HG03108 (cell line): ENCODE data around the gene OBSCN.
"Not testable (repeated sequence)": the region's sequence is repeated elsewhere in the genome, so short reads cannot be mapped to it uniquely, and the experiment has no call there.

ENCODE experiments used
- ATAC-seq: cut with Tn5 transposase; IDR thresholded peaks from one replicate; pipeline ENCODE4 v1.9.1; 2021; ENCODE audit warnings: moderate library complexity; ENCODE audit not compliant: unreplicated experiment

The OBSCN gene

DNA sequence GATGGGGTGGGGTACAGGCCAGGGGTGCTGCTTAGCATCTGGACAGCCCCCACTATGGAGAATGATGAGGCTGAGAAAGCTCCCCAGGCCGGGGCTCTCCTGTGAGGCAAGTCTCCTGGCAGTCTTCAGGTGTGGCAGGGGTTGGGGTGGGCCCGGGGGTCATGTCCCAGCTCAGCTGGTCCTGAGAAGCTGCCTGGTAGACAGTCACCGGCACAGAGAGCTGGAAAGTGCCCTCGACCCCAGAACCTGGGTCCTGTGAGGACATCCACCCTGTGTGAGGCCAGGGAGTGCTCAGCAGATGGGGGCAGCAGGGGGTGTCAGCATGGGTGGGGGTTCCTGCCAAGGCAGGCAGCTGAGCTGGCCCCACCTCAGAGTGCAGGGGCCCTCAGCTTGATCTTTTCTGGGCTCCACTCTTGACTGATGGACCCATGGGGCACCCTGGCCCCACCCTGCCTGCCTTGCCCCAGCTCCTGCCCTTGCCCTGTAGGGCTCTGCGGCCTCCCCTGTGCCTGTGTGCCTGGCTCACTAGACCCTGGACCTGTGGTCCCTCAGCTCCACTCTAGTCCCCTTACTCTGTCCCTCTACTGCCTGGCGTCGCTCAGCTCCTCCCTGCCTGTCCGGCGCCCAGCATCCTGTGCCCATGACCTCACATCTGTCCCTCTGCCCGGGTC, 36.5 kb upstream of the OBSCN start:
- no peak for ATAC-seq

DNA sequence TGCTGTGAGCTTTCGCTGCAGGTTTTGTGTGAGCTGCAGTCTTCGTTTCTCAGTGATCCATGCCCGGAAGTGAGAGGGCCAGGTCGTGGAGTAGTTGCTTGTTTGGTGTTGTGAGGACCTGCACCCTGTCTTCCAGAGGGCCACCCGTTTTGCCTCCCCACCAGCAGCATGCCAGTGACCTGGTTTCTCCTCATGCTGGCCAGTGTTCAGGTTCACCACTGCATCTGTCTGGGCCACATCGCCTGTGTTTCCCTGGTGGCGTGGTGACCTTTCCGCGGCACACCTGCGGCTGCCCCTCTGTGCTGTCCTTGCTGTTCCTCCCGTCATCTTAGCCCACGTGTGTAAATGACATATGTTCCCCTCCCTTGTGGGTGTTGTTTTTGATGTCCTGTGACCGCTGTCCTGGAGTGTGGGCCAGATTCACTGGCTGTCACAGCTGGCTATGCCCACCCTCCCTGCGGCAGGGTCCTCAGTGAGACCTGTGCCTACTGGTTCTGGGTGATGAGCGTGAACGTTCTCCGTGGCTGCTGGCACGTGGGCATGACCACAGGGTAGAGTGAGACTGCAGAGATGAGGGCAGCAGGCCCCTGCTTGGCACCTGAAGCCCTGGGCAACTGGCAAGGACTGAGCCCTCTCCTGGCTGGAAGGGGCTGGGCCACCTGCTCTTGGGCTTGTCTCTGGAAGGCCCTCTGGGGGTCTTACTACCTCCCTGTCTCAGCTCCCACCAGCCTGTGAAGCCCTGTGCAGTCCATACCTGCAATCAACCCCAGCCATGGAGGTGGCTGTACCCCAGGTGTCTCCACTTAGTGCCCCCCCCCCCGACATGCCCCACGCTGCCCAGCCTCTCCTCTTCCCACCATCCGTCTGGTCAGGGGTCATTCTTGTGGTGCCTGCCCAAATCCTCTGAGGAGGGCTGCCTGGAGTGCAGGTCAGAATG, 35.0 kb upstream of the OBSCN start:
- no peak for ATAC-seq

DNA sequence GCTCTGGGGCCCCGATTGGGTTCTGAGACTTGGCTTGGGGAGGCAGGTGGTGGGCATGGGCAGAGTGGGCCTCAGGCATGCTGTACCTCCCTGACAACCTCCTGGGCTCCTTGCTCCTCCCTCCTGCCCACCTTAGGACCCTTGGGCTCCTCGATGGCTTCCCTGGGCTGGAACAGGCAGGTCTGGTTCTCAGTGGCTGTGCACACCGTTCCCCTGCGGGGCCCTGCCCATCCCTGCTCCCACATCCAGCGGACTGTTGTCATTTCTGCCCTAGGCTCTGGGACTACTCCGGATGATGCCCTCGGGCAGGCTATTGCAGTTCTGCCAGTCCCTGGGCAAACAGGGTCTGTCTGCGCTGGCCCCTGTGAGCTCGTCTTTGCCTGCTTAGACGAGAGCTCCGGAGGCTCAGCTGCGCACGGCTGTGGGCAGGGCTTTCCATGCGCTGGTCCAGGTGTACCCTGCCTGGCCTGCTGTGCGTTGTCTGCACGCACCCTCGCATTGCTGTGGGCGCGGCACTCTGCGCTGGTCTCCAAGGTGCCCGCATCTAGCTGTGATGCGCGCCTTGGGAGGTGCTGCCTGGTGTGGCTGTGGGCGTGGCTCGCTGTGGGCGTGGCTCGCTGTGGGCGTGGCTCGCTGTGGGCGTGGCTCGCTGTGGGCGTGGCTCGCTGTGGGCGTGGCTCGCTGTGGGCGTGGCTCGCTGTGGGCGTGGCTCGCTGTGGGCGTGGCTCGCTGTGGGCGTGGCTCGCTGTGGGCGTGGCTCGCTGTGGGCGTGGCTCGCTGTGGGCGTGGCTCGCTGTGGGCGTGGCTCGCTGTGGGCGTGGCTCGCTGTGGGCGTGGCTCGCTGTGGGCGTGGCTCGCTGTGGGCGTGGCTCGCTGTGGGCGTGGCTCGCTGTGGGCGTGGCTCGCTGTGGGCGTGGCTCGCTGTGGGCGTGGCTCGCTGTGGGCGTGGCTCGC, 34.0 kb upstream of the OBSCN start:
- not testable (repeated sequence) for ATAC-seq

DNA sequence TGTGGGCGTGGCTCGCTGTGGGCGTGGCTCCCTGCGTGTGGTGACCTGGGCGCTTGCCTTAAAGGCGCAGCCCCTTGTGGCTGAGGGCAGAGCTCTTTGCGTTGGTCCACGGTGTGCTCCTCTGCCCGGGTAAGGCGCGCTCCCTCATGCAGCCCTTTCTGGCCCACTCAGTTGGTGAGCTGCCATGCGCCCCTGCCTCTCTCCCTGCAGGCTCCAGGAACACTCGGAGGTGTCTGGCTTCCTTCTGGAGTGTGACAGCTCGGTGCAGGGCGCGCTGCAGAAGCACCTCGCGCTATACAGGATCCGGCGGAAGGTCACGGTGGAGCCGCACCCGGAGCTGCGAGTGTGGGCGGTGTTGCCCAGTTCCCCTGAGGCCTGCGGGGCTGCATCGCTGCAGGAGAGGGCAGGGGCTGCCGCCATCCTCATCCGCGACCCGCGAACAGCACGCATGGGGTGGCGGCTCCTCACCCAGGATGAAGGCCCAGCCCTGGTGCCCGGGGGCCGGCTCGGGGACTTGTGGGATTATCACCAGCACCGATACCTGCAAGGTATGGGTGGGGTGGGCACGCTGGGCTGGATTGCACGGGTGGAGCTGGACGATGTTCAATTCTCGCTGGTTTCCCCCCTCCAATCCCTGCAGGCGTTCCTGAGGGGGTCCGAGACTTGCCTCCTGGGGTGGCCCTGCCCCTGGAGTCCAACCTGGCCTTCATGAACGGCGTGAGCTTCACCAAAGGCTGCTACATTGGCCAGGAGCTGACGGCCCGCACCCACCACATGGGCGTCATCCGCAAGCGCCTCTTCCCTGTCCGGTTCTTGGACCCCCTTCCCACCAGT, 33.1 kb upstream of the OBSCN start:
- ATAC-seq: no peak

DNA sequence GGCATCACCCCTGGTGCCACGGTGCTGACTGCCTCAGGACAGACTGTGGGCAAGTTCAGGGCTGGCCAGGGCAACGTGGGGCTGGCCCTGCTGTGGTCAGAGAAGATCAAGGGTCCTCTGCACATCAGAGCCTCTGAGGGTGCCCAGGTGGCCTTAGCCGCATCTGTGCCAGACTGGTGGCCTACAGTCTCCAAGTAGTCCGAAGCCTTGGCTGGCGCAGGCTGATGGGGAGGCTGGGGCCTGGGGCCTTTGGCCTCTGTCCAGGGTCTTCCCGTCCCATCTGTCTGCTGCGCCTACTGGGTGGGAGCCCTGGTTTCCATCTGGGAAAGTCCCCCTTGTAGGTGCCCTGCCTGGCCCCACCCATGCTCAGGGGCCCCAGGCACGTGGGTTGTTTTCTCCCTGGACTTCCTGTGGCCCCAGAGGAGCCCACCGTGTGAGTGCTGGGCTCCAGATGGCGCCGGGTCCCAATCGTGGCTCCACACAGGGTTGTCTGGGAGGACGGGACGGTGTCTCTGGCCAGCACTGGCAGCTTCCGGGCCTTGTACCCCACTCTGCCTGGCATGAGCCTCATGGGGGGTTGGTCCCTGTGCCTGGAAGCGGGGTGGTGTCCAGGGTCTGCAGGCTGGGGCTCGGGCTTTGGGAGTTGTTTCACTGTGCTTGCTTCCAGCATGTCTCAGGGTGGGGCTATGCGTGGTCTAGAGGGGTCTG, 32.4 kb upstream of the OBSCN start:
- no peak for ATAC-seq

DNA sequence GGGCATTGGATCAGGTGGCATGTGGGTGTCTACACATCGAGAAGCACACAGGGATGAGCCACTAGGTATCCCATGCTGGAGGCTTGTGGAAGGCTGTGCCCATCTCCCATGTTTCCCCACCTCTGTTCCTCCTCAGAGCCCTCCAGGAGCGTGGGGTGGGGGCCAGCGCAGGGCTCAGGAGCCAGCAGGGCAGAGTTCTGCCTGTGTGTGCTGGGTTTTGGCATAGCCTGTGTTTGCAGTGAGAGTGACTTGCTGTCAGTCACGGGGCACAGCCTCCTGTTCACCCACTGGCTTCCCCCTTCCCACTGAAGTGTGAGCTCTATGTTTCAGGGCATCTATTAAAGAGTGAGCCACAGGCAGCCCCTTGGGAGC, 31.8 kb upstream of the OBSCN start:
- ATAC-seq: no peak

DNA sequence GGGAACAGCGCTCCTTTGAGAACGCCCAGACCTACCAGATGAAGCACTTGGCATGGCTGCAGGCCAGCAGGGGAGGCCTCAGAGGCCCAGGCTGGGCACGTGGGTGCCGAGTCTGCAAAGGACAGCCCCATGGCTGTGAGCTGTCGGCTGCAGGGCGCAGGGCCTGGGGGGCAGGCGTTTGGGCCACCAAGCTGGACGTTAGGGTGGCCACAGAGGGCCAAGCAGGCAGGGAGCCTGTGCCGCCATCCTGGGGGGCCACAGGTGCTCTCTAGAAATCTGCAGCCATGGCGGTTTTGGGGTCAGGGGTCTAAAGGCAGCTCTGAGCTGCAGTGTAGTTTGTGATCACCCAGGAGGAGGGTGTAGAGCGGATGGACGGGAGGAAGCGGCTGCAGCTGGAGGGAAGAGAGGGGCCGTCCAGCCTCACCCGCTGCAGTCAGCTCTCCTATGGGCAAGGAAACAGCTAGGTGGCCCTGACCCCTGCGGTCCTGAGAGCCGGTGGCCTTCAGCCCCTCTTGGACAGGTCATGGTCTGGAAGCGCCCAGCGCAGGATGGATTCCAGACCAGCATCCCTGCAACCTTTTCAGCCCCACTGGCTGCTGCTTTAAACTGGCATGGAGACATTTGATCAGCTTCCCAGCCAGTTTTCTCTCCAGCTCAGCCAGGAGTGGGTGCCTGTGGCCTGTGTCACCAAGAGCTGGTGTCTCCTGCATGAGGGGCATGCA, 31.2 kb upstream of the OBSCN start:
- ATAC-seq: no peak

DNA sequence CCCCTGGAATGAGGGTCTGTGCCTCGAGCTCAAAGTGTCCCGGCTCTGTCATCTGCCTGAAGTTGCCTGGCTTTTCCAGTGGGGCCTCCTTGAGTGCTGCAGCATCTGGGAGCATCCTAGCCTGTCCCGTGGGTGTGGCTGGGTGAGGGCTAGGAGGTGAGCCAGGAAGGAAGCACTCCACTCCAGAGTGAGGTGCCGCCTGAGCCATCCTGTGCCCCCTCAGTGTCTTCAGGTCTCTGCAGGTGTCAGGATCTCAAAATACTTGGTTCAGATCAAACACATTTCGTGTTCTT, 30.7 kb upstream of the OBSCN start:
- no peak for ATAC-seq

DNA sequence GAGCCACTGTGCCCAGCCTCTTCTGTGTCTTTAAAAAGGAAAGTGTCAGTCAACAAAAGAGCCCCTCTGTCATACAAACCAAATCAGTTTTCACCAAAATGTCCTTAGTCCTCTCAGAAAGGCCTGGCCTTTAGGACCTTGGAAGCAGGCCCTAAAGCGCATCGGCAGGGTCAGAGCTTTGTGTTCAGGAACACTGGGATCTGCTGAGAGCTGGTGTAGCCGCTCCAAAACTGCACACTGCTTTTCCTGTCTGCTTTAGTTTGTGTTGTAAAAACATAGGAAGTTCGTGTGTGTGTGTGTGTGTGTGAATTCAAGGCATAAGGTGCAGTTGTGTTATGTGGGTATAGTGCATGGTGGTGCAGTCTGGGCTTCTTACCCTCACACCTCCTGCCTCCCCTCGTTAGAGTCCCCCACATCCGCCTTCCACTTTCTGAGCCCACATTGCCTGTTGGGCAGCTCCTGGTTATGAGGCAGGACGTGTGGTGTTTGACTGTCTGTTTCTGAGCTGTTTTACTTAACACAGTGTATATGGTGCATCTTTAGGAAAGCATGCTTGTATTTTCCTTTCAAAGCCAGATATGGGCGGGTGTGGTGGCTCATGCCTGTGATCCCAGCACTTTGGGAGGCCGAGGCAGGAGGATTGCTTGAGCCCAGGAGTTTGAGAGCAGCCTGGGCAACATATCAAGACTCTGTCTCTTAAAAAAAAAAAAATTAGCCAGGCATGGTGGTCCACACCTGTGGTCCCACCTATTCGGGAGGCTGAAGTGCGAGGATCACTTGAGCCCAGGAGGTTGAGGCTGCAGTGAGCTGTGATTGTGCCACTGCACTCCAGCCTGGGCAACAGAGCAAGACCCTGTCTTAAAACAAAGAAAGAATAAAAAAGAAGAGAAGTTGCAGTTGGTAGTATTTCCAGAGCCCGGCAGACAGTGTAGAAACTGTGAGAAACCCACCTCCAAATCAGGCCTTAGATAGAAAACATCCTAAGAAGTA, 29.8 kb upstream of the OBSCN start:
- no peak for ATAC-seq

DNA sequence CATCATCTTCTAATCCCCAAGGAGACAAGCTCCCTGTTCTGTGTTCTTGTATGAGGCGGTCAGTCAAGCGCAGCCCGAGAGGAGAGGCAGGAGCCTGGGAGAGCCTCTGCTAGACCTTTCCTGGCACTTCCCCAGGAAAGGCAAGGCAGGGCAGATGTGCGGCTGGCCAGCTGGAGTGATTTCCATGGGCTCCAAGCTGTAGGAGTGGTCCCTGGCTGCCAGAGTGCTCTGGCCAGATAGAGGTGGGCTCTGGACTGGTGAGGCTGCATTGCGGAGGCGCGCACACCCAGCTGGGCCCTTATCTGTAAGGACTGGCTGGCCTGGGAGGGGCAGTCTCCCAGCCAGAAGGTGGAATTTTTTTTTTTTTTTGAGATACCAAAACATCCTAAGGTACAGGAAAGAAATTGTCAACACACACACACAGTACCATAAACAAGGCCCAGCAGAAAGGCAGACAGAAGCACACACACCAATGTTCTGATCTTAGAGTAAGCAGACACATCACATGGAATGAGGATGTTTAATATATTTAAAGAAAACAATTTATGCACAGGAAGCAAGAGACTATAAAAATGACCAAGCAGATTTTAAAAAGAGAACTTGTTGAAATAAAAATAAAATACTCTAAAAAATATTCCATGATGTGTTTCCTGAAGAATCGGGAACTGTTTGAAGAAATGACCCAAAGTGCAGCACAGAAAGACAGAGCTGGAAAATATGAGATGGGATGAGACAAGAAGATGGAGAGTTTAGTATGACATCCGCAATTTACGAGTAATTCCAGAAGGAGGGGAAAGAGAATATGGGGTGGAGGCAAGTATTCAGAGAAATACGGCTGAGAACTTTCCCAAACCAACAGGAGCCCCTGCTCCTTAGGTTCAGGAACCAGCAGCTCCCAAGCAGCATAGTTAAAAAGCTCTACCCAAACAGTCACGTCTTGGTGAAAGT, 28.8 kb upstream of the OBSCN start:
- no peak for ATAC-seq

DNA sequence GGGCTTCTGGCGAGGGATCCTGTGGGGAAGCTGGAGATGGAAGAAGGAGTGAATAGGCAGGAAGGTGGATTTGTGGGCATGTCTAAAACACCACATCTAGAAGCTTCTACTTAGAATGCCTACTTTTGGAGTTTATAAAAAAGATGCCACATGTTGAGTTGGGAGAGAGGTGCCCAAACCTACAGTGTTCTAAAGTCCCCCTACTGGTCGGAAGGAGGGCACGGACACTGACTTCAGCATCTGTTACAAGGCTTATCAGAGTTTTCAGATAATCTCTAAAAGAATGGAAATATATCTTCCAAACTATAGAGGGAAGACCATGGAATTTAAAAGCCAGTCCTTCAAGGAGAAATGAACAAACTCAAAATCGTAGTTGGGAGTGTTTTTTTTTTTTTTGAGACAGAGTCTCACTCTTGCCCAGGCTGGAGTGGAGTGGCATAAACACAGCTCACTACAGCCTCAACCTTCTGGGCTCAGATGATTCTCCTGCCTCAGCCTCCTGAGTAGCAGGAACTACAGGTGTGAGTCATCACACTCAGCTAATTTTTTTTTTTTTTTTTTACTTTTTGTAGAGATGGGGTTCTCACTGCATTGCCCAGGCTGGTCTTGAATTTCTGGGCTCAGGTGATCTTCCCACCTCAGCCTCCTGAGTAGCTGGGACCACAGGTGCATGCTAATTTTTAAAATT, 27.4 kb upstream of the OBSCN start:
- ATAC-seq: no peak

DNA sequence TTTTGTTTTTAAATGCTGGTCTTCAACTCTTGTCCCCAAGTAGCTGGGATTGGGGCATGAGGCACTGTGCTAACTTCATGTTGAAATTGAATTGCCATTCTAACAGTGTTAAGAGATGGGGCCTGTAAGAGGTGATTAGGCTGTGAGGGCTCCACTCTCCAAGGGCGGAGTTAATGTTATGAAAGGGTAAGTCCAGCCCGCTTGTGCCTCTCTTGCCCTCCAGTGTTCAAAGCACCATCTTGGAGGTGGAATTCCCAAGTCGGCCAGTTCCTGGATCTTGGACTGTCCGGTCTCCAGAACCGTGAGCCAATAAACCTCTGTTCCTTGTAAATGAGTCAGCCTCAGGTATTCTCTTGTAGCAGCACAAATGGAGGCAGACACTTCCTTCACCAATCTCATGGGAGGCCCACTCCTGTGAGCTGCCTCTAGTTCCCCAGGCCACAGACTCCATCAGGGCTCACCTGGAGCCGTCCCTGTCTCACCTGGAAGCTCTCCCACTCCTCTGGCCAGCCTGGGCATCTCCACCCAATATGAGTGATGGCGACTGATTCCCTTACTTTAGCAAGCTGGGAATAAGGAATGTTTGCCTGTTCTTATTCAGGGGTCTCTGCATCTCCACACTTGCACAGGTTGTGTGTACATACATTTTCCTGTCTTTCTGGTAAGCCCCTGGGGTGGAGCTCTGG, 26.7 kb upstream of the OBSCN start:
- ATAC-seq: no peak

DNA sequence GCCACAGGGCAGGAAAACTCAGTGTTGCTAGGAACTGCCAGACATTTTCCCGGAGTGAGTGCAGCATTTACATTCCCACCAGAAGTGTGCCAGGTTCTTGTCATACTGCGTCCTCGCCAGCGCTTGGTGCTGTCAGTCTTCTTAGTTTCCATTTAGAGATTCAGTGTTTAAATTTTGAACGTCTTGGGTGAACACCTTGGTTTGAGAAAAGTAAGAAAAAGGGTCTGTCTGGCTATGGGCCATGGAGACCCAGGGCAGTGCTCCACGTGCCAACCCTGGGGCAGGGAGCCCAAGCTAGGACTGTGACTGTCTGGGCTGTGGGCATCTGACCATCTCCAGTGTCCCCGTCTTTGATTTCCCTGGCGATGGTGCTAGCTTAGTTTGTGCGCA, 26.2 kb upstream of the OBSCN start:
- ATAC-seq: no peak

DNA sequence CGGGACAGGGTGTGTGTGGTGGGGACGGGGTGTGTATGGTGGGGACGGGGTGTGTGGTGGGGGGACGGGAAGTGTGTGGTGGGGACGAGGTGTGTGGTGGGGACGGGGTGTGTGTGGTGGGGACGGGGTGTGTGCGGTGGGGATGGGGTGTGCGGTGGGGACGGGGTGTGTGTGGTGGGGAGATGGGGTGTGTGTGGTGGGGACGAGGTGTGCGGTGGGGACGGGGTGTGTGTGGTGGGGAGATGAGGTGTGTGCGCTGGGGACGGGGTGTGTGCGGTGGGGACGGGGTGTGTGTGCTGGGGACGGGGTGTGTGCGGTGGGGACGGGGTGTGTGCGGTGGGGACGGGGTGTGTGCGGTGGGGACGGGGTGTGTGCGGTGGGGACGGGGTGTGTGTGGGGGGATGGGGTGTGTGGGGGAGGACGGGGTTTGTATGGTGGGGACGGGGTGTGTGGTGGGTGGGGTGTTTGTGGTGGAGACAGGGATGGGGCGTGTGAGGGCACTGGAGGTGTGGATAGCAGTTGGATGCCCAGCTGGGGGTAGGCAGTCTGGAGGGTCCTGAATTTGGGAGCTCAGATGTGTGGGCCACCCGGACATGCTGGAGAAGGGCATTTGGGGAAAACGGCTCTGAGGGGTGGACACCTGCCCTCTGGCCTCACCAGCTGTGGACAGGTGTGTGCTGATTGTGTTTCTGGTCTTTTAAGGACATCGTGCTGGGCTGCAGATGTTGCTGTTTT, 25.4 kb upstream of the OBSCN start:
- no peak for ATAC-seq

DNA sequence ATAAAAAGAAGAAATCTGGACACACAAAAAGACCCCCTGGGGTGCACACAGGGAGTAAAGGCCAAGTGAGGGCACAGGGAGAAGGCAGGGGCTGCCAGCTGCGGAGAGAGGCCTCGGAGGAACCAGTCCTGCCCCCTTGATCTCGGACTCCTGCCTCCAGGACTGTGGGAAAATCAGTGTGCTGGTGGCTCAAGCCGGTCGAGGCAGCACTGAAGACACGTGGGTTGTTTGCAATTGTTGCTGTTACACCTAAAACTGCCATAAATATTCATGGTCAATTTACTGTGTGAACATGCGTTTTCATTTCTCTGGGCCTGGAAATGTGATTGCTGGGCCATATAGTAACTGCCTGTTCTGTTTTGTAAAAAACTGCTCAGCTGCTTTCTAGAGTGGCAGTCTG, 23.7 kb upstream of the OBSCN start:
- ATAC-seq: no peak
